IMR-90 (cell line): ENCODE measurements around the gene TENM3. TPM values are rescaled to one million over a fixed set of nuclear protein-coding genes. Genes with fewer than 3 reads are reported as not detected.

ENCODE experiments used
- ATAC-seq: fragments of 200-7000 bp; cut with Tn5 transposase; 2 replicates; pipeline ENCODE4 v1.9.1; 2020; ENCODE audit warnings: low read depth, mild to moderate bottlenecking, moderate library complexity
- BruUV-seq: library from RNA; stranded (reverse); fragments of 400-500 nt; replicated peaks from 2 replicates; lab custom pipeline; 2021; lab: Mats Ljungman, UMichigan
- CTCF ChIA-PET: fragments of 300-600 bp; formaldehyde crosslinking; extraction: SDS; loops from one replicate; lab custom pipeline; 2021; ENCODE audit warnings: antibody characterized with exemption; lab: Yijun Ruan, JAX
- POLR2A ChIA-PET: fragments of 300-600 bp; sonication (Branson Sonifier 250); formaldehyde crosslinking; loops from one replicate; lab custom pipeline; 2022; ENCODE audit warnings: antibody characterized with exemption; ENCODE audit not compliant: unreplicated experiment; lab: Charles Lee
- DNase-seq: peaks from one replicate; pipeline ENCODE4 v3.0.0; 2013
- H2AFZ ChIP-seq: replicated peaks from 2 replicates; pipeline ENCODE3; 2013; ENCODE audit warnings: low read length, mild to moderate bottlenecking; ENCODE audit not compliant: poor library complexity
- H2AK5ac ChIP-seq: 2 replicates; pipeline ENCODE4 v1.6.1; 2013; ENCODE audit warnings: low read depth, low read length, inconsistent platforms
- H2AK9ac ChIP-seq: replicated peaks from 2 replicates; pipeline ENCODE3; 2013; ENCODE audit warnings: mild to moderate bottlenecking, low read depth, low read length, moderate library complexity; ENCODE audit not compliant: poor library complexity
- H2BK120ac ChIP-seq: 2 replicates; pipeline ENCODE4 v1.6.1; 2013; ENCODE audit warnings: low read depth, low read length, inconsistent platforms
- H2BK15ac ChIP-seq: 3 replicates; pipeline ENCODE4 v1.6.1; 2013; ENCODE audit warnings: low read depth, low read length, inconsistent platforms
- H2BK20ac ChIP-seq: 2 replicates; pipeline ENCODE4 v1.6.1; 2013; ENCODE audit warnings: low read depth, mild to moderate bottlenecking, inconsistent platforms, low read length, moderate library complexity
- H2BK5ac ChIP-seq: 2 replicates; pipeline ENCODE4 v1.6.1; 2013; ENCODE audit warnings: mild to moderate bottlenecking, low read depth, low read length, inconsistent platforms; ENCODE audit not compliant: poor library complexity, severe bottlenecking
- H3K14ac ChIP-seq: replicated peaks from 2 replicates; pipeline ENCODE4 v1.6.1; 2013; ENCODE audit warnings: low read depth, low read length, inconsistent platforms
- H3K18ac ChIP-seq: 2 replicates; pipeline ENCODE4 v1.6.1; 2013; ENCODE audit warnings: low read depth, low read length, control low read depth
- H3K23ac ChIP-seq: 2 replicates; pipeline ENCODE4 v1.6.1; 2013; ENCODE audit warnings: low read depth, low read length, inconsistent platforms
- H3K27ac ChIP-seq: 2 replicates; pipeline ENCODE4 v1.5.1; 2013; ENCODE audit warnings: mild to moderate bottlenecking, control low read depth, low read length; ENCODE audit not compliant: insufficient read depth
- H3K27me3 ChIP-seq: 2 replicates; pipeline ENCODE4 v1.6.1; 2013; ENCODE audit warnings: low read length; ENCODE audit not compliant: control insufficient read depth, insufficient read depth
- H3K36me3 ChIP-seq: 2 replicates; pipeline ENCODE4 v1.6.1; 2013; ENCODE audit warnings: low read length, mixed read lengths; ENCODE audit not compliant: control insufficient read depth, insufficient read depth
- H3K4ac ChIP-seq: 2 replicates; pipeline ENCODE4 v1.6.1; 2013; ENCODE audit warnings: low read depth, low read length, inconsistent platforms
- H3K4me1 ChIP-seq: 2 replicates; pipeline ENCODE4 v1.6.1; 2013; ENCODE audit warnings: low read length, mixed read lengths; ENCODE audit not compliant: control insufficient read depth, insufficient read depth
- H3K4me2 ChIP-seq: 2 replicates; pipeline ENCODE4 v1.6.1; 2013; ENCODE audit warnings: low read depth, mild to moderate bottlenecking, control low read depth, low read length, moderate library complexity
- H3K4me3 ChIP-seq: 2 replicates; pipeline ENCODE4 v1.5.1; 2013; ENCODE audit warnings: low read depth, mild to moderate bottlenecking, control low read depth, low read length, moderate library complexity; ENCODE audit not compliant: insufficient read depth
- H3K56ac ChIP-seq: 2 replicates; pipeline ENCODE4 v1.6.1; 2013; ENCODE audit warnings: low read length, inconsistent platforms; ENCODE audit not compliant: insufficient read depth; ENCODE audit errors: extremely low read depth
- H3K79me1 ChIP-seq, 2 experiments: 2 replicates each; pipeline ENCODE4 v1.6.1; 2013; ENCODE audit warnings: low read length in 2 of 2, inconsistent platforms in 1 of 2, low read depth in 1 of 2
- H3K9ac ChIP-seq: 2 replicates; pipeline ENCODE4 v1.6.1; 2013; ENCODE audit warnings: low read depth, low read length, control low read depth
- H3K9me1 ChIP-seq: 2 replicates; pipeline ENCODE4 v1.6.1; 2013; ENCODE audit warnings: low read length, inconsistent platforms; ENCODE audit not compliant: insufficient read depth
- H3K9me3 ChIP-seq: 2 replicates; pipeline ENCODE4 v1.6.1; 2013; ENCODE audit warnings: low read length; ENCODE audit not compliant: control insufficient read depth, insufficient read depth
- H4K20me1 ChIP-seq: 2 replicates; pipeline ENCODE4 v1.6.1; 2013; ENCODE audit warnings: low read length, inconsistent platforms; ENCODE audit not compliant: insufficient read depth
- H4K5ac ChIP-seq: 2 replicates; pipeline ENCODE4 v1.6.1; 2013; ENCODE audit warnings: mild to moderate bottlenecking, low read depth, low read length, control low read depth
- H4K8ac ChIP-seq, 2 experiments: 2 replicates each; pipeline ENCODE4 v1.6.1; 2013; ENCODE audit warnings: low read depth in 2 of 2, low read length in 2 of 2, control low read depth in 1 of 2, inconsistent platforms in 1 of 2
- H4K91ac ChIP-seq: 2 replicates; pipeline ENCODE4 v1.6.1; 2013; ENCODE audit warnings: low read depth, low read length, inconsistent platforms; ENCODE audit not compliant: insufficient read depth
- FOS ChIP-seq: fragments of 150-350 bp; IDR thresholded peaks from 2 replicates; pipeline ENCODE4 v1.6.1; 2016; ENCODE audit warnings: low read depth, low read length
- NFE2L2 ChIP-seq: fragments of 150-350 bp; IDR thresholded peaks from 2 replicates; pipeline ENCODE4 v1.6.1; 2016; ENCODE audit warnings: low read depth, mild to moderate bottlenecking, low read length
- RAD21 ChIP-seq: IDR thresholded peaks from 2 replicates; pipeline ENCODE4 v1.6.1; 2012; ENCODE audit warnings: low read length, improper control_type of control experiment
- RCOR1 ChIP-seq: IDR thresholded peaks from 2 replicates; pipeline ENCODE4 v1.6.1; 2012; ENCODE audit warnings: mild to moderate bottlenecking, low read length, improper control_type of control experiment; ENCODE audit not compliant: insufficient replicate concordance
- SMC3 ChIP-seq: fragments of 150-350 bp; IDR thresholded peaks from 2 replicates; pipeline ENCODE4 v1.6.1; 2016; ENCODE audit warnings: low read depth, mild to moderate bottlenecking, antibody characterized with exemption, low read length, moderate library complexity
- USF2 ChIP-seq: fragments of 150-350 bp; IDR thresholded peaks from 2 replicates; pipeline ENCODE4 v1.6.1; 2017; ENCODE audit warnings: mild to moderate bottlenecking, antibody characterized with exemption, low read length, low read depth
- WGBS, 2 experiments: methylation state at CpG; one replicate each; pipeline versions ENCODE4 v1.1.5 to v1.1.7; 2013; ENCODE audit warnings: missing lambda C conversion rate in 2 of 2; ENCODE audit not compliant: insufficient read length in 1 of 2; ENCODE audit errors: extremely low coverage in 2 of 2; 5-methylcytosine and 5-hydroxymethylcytosine counted together
- dilution Hi-C: fragments of 300-500 bp; cut with HindIII; formaldehyde crosslinking; loops from one replicate; pipeline ENCODE4 v1.14.3; 2018; ENCODE audit warnings: low sequenced_read_pairs; ENCODE audit not compliant: unreplicated experiment
- in situ Hi-C: fragments of 300-500 bp; cut with MboI; formaldehyde crosslinking; loops from 3 replicates; pipeline ENCODE4 v1.14.3; 2019; ENCODE audit warnings: low sequenced_read_pairs, inconsistent platforms, mixed read lengths
- intact Hi-C: fragments of 100-400 bp; cut with micrococcal nuclease; formaldehyde crosslinking; loops from 2 replicates; pipeline ENCODE4 v1.10.0; 2022
- polyA plus RNA-seq, 3 experiments: library from polyadenylated mRNA; depleted of rRNA; stranded (reverse); fragments of >200 nt; gene quantifications; 2 replicates each; pipeline ENCODE4 v1.2.3, GENCODE V29; 2012; ENCODE audit warnings: low replicate concordance in 1 of 3
- total RNA-seq: library from RNA; depleted of rRNA; stranded (reverse); fragments of >200 nt; gene quantifications from 2 replicates; pipeline ENCODE4 v1.2.3, GENCODE V29; 2012

Gene TENM3
- total and polyA plus RNA-seq, 2 of the 4 experiments (the other 2 are of a cell fraction), result 29.9 to 173 TPM

GRCh38 chr4:182502064-182502463 lies 258.9 kb downstream of the TENM3 start:
- H3K4me2 ChIP-seq, result no peak overlapping the region
- H3K4ac ChIP-seq, result no peak overlapping the region
- no peak overlapping the region for H2BK15ac ChIP-seq
- TF ChIP-seq USF2 (no peak), SMC3 (no peak), NFE2L2 (no peak), RCOR1 (no peak), FOS (no peak), RAD21 (no peak)
- no peak overlapping the region for H2BK120ac ChIP-seq
- no peak overlapping the region for H2BK20ac ChIP-seq
- H3K79me1 ChIP-seq, result peaks cover 0 to 6% of the 10 kb centered on the region in 2 experiments; a peak in 2 of 4 replicates
- no peak overlapping the region for H3K4me3 ChIP-seq
- no CpG with 5 or more reads among the region's 5 CpGs for WGBS, 2 experiments
- no peak overlapping the region for H3K18ac ChIP-seq
- H2AFZ ChIP-seq, result no peak overlapping the region
- no peaks in the 10 kb centered on the region for H4K20me1 ChIP-seq
- ATAC-seq (no peak), DNase-seq (no peak)
- no peak overlapping the region for H3K56ac ChIP-seq
- dilution Hi-C loops (no loop called here), intact Hi-C loops (no loop called here), in situ Hi-C loops (no loop called here)
- no peak overlapping the region for H2AK5ac ChIP-seq
- H4K8ac ChIP-seq, result no peak overlapping the region
- H2AK9ac ChIP-seq, result no peak overlapping the region
- no peaks in the 10 kb centered on the region for H3K36me3 ChIP-seq
- no peak overlapping the region for H3K27ac ChIP-seq
- H2BK5ac ChIP-seq, result no peak overlapping the region
- no peaks in the 10 kb centered on the region for H3K9me1 ChIP-seq
- H3K14ac ChIP-seq, result no peak overlapping the region
- no peak overlapping the region for H4K91ac ChIP-seq
- POLR2A ChIA-PET, result no interaction called here
- no peak overlapping the region for H4K5ac ChIP-seq
- BruUV-seq, result no TSS peak
- H3K27me3 ChIP-seq, result no peaks in the 10 kb centered on the region
- no peak overlapping the region for H3K9ac ChIP-seq
- H3K23ac ChIP-seq, result no peak overlapping the region
- no peaks in the 10 kb centered on the region for H3K4me1 ChIP-seq
- CTCF ChIA-PET, result no interaction called here
- no peaks in the 10 kb centered on the region for H3K9me3 ChIP-seq
